GM19438 (cell line): ENCODE data around the gene DHTKD1.

Experiments used
- ATAC-seq: cut with Tn5 transposase; IDR thresholded peaks from one replicate; pipeline ENCODE4 v1.9.1; 2021; ENCODE audit warnings: low read depth; ENCODE audit not compliant: unreplicated experiment

The DHTKD1 gene, protein sequence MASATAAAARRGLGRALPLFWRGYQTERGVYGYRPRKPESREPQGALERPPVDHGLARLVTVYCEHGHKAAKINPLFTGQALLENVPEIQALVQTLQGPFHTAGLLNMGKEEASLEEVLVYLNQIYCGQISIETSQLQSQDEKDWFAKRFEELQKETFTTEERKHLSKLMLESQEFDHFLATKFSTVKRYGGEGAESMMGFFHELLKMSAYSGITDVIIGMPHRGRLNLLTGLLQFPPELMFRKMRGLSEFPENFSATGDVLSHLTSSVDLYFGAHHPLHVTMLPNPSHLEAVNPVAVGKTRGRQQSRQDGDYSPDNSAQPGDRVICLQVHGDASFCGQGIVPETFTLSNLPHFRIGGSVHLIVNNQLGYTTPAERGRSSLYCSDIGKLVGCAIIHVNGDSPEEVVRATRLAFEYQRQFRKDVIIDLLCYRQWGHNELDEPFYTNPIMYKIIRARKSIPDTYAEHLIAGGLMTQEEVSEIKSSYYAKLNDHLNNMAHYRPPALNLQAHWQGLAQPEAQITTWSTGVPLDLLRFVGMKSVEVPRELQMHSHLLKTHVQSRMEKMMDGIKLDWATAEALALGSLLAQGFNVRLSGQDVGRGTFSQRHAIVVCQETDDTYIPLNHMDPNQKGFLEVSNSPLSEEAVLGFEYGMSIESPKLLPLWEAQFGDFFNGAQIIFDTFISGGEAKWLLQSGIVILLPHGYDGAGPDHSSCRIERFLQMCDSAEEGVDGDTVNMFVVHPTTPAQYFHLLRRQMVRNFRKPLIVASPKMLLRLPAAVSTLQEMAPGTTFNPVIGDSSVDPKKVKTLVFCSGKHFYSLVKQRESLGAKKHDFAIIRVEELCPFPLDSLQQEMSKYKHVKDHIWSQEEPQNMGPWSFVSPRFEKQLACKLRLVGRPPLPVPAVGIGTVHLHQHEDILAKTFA

DNA sequence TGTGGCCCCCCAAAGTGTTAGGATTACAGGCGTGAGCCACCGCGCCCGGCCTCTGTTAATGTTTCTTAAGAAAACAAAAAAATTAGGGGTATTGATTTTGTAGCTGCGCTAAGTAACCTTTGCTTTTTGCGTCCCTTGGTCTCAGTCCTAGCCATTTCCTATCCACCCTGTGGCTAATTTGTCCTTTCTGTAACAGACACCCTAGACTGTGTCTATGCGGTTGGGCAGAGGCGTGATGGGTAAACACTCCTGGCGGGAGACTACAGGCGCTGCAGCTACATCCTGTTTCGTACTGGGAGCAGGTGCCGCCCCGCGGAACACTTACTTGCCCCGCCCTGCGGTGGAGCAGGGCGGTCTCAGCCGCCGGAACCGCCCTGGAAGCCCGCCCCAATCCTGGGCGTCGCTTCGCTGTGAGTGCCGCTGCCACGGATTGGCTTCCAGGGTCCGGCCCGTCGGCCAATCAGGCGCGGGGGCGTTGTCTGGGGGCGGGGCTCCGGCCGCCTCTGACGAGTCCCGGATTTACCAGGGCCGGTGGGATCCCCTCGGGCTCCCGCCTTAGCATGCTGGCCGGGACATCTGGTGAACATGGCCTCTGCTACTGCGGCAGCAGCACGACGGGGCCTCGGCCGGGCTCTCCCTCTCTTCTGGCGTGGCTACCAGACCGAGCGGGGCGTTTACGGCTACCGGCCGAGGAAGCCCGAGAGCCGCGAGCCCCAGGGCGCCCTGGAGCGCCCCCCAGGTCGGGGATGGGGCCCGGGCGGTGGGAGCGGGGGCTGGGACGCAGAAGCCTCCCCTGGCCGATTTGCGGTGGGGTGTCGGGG, at the start of gene DHTKD1:
TSS of gene DHTKD1 (plus strand) at position 506 of the 821 bp plus-strand sequence. CDS start at position 586, 80 bp downstream.
- peak; percentile 94 for ATAC-seq

DNA sequence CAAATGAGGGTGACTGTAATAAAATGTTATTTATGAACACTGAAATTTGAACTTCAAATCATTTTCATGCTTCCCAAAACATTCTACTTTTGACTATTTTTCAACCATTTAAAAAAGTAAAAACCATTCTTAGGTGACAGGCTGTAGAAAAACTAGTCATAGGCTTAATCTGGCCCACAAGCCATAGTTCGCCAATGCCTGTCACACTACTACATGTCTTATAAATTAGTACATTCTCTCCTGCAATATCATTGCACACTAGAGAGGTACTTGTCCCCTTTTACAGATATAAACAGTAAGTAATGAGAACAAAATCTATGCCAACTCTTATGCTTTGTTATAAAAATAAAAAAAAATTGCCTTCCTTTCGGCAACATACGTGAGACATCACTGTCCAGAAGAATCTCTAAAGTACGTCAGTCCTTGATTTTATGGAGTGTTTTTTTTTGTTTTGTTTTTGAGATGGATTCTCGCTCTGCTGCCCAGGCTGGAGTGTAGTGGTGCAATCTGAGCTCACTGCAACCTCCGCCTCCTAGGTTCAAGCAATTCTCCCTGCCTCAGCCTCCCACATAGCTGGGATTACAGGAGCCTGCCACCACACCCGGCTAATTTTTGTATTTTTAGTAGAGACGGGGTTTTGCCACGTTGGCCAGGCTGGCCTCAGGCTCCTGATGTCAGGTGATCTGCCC, 49.3 kb upstream of the DHTKD1 start:
- no peak for ATAC-seq

DNA sequence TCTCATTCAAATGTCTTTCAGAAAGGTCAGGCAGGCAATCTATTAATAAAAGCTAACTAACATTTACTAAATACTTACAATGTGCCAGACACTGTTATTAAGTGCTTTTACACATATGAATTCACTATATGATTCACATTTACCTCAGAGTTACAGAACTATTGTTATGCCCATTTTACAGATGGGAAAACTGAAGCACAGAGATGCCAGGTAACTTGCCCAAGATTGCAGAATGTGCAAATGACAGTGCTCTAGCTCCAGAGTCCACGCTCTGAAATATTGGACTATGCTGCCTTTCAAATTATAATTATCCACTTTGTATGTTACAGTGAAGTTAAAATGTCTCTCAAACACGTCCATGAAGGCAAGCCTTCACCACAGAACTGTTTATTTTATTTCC, 48.2 kb upstream of the DHTKD1 start:
- ATAC-seq = no peak

DNA sequence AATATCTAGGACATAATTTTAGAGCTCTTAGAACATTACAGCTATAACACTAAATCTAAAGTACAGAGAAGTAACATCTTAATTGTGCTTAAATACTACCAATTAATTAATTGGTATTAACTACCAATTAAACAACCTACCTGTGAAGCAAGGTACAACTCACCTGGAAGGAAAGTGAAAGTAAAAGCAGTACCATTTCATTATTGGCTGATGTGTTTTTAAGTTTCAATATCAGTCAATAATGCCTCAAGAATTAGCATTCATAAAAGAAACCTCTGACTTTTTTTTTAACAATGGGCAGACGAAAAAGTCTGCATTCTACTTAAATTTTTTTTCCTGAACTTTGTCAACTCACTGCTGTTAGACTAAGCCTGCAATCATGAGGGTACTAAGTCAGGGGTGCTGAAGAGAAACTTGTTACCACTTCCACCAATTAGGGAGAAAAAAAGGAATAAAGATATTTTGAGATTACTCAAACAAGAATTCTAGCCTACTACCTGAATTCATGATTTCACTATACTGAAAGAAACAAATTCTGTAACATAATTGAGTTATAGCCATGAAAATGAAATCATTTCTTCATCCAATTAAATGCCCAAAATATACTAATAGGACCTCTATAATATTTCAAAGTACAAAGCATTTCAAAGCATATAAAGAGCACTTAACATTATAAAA, 46.0 kb upstream of the DHTKD1 start:
- no peak for ATAC-seq

DNA sequence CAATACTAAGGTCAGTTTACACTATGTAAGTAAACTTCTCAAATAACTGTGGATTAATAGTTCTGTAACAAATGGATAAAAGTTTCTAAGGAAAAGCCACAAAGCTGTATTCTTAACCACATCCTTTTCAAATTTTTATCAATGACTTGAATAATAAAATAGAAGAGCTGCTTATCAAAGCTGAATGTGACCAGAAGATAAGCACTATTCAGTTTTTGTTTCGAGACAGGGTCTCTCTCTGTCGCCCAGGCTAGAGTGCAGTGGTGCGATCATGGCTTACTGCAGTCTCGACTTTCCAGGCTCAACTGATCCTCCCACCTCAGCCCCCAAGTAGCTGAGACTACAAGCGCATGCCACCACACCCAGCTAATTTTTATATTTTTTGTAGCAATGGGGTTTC, 43.2 kb upstream of the DHTKD1 start:
- no peak for ATAC-seq

DNA sequence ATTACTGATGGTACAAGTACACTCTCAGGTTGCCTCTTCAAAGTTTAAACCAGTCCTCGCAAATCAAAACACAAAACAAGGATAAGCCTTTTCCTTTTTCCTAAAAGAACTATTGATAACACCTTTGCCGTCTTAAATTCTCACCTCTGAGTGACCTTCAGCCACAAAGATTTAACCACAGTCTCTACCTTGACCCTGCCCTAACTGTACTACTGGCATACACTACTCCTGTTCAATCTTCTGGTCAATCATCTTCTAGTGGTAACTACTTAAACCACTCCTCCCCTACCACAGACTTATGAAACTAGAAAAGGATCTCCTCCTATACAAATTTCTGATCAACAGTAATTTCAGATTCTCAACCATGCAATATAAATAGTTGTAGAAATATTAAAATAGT, 41.2 kb upstream of the DHTKD1 start:
- peak; percentile 98 for ATAC-seq

DNA sequence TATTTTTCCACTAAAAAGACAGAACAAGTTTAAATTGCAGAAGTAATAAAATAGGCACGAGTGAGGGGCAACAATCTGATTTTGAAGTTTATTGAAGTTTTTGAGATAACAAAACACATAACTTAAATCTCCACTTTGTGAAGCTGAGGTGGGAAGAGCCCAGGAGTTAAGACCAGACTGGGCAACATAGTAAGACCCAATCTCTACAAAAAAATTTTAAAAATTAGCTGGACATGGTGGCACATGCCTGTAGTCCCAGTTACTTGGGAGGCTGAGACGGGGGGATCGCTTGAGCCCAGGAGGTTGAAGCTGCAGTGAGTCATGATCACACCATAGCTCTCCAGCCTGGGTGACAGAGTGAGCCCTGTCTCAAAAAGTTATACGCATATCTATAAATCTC, 37.4 kb upstream of the DHTKD1 start:
- ATAC-seq = no peak

DNA sequence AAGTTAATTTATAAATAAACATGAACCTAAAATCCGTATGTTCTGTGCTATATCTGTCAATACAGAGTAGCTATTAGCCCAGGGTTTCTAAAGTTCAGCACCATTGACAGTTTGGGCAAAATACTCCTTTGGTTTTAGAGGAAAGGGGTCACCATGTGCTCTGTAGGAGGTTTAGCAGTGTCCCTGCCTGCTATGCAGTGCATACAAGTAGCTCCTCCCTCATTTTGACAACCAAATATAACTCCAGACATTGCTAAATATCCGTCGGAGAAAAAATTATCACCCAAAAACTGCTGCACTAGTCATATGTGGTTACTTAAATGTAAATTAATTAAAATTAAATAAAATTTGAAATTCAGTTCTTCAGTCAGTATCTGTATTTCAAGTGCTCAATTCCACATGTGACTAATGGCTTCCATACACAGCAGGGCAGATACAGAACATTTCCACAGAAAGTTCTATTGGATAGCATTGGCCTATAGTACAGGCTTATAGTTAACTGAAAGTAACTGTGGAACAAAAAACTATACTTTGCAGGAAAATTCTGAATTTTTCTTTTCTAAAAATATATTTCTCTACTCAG, 32.6 kb upstream of the DHTKD1 start:
- no peak for ATAC-seq

DNA sequence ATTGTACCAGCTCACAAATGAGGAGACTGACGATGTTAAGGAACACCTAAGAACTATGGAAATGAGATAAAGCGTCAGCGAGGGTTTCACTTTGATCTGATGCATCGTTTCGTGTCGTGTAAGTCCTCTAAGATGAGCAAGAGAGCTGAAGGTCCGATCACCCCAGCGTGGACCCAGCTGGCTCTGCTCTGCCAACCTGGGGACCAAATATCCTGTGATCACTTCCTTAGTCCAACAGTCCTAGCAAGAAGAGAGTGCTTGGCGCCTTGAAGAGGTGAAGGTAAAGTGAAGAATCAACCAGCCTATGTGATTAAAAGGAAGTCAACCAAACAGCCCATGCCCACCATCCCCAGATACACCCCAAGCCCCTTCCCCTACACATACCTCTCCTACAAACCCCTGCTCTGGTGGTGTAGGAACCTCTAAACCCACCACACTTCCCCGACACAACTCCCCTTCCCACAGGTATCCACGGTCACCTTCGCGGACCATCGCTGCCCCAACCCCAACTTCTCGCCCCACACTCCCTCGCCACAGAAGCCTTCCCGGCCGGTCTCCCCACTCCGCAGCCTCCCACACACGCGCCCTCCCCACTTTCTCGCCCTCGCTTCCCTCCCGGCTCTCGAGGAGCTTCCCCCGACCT, 26.9 kb upstream of the DHTKD1 start:
- no peak for ATAC-seq

DNA sequence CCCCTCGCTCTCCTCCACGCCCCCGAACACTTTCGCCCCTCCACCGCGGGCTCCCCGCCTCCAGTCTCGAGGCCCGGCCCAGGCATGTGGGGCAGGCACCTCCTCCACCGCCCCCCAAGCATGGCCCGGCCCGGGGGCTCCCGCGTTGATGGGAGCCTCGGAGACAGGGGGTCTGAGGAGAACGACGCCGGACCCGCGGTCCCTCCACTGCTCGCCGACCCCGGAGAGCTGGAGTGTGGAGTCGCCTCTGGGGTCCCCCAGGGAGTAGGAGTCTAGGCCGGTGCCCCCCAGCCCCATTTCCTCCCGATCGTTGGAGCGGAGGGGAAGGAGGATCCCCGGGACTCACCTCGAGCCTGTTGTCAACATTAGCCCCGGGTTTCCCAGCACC, 26.4 kb upstream of the DHTKD1 start:
- peak; percentile 5 for ATAC-seq

DNA sequence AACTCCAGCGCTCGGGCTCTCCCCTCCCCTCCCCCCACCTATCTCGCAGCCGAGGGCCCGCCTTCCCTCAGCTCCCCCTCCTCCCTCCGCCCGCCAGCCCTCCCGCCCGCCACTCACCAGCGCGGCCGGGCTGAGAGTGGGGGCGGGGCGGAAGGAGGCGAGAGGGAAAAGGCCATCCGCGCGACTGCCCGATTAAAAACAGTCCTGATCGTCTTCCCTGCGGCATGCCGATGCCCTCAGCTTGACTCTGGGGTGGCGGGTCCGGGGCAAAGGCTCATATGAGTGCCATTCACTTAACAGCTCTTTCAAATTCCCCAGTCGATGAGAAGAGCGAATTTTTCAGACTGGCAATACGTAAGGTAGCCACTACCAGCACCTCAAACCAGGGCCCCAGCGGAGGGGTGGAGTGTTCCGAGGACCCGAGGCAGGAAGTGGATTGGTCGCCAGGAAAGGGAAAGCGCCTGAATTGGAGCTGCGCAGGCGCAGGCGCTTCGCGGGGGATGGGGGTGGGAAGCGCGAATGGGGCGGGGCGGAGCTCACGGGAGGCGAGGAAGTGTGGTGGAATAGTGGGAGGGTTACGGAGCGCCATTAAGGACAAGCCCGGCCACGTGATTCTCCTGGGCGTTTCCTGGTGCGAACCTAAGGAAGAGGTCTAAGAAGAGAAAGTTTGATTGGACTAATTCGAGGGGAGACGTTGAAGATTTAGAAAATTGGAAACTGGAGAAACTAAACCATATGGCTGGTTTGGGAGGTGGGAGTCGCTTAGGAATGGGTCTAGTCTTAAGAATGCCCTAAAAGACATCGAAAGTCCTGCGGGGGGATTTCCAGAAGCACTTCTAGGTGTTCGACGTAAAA, 25.7 kb upstream of the DHTKD1 start, which contains the start of gene UPF2:
TSS of gene UPF2 (minus strand) at position 13 of the 855 bp plus-strand sequence. CDS start 7,386 bp downstream, outside the sequence.
- ATAC-seq = peak; percentile 54

DNA sequence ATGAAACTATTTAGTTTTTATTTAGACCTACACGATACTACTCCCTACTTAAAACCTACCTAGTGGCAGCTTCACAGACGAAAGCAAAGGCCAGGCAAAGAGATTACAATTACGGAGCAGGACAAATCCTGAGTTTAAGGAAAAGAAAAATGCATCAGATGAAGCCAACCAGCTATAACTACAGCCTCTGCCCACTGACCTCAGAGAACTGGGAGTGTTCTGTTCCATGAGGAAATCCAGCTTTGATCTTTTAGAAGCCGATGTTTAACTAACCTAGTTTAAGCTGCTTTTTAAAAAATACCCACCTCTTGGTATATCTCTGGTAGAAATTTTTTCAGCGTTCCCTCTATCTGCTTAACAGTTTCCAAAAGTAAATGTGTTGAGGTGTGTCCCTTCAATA, 23.2 kb upstream of the DHTKD1 start:
- no peak for ATAC-seq

DNA sequence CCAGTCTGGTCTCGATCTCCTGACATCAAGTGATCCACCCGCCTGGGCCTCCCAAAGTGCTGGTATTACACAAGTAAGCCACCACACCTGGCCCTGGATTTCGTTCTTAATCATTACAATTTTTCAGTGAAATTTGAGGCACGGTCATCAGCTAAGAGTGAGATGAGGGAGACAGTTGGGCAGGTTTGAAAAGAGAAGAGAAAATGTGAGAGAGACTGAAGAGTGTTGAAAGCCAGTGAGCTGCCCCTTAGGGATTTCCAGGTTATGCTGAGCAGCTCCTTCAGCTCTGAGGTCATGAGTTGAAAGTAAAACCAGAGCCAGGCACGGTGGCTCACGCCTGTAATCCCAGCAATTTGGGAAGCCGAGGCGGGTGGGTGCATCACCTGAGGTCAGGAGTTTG, 20.2 kb upstream of the DHTKD1 start:
- ATAC-seq = no peak

DNA sequence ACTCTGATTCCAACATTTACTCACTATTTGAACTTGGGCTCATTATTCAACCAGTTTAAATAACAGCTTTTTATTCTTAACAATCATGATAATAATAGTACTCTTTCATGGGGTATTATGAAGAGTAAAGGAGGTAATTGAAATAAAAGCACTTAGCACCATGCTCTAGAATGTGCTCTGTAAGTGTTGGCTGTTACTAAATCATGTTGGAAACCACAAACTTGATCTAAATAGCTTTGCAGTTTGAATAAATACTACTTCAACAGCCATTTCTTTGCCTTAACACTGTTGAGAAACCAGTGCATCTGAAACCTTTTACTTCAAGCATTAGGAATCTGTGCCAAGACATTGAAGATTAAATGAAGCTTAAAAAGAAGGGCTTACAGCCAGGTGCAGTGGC, 18.2 kb upstream of the DHTKD1 start:
- no peak for ATAC-seq

DNA sequence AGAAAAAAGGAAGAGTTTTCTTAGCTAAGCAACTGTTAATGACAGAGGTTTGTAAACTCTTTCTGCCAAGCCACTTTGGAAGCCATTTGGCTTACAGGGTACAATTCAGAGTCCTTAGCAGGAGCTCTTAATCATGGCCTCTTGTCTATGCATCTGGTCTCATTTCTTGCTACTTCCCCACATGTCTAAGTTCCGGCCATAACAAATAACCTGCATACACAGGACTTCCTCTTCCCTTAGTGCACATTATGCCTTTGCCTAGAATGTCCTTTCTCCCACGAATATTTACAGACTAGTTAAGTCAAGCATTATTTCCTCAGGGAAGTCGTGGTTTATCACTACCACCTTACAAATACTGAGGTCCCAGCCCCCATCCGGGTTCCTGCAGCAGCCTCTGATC, 17.5 kb upstream of the DHTKD1 start:
- ATAC-seq = no peak

DNA sequence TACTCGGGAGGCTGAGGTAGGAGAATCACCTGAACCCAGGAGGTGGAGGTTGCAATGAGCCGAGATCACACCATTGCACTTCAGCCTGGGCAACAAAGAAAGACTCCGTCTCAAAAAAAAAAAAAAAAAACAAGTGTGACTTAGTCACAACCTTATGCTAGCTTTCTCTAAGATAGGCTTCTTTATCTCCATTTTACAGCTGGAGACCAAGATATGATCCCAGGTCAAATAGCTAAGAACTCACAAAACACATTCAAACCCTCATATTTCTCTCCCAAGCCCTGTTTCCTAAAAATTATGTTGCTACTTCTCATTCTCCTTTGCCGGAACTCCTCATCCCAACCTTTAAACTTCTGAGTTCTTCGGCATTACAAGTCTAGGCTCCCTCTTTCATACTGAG, 13.0 kb upstream of the DHTKD1 start:
- ATAC-seq = no peak

DNA sequence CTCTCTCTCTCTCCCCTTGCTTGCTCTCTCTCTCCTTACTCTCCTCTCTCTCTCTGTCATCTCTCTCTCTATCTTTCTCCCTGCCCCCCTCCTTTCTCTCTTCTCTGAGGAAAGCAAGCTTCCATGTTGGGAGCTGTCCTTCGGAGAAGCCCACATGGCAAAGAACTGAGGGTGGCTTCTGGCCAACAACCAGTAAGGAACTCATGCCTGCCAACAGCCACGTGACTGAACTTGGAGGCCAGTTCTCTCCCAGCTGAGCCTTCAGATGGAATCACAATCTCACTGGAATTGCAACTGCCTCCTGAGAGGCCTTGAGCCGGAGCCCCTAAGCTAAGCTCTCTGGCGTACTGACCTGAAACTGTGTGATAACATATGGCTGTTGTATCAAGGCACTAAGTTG, 12.0 kb upstream of the DHTKD1 start:
- ATAC-seq = no peak

DNA sequence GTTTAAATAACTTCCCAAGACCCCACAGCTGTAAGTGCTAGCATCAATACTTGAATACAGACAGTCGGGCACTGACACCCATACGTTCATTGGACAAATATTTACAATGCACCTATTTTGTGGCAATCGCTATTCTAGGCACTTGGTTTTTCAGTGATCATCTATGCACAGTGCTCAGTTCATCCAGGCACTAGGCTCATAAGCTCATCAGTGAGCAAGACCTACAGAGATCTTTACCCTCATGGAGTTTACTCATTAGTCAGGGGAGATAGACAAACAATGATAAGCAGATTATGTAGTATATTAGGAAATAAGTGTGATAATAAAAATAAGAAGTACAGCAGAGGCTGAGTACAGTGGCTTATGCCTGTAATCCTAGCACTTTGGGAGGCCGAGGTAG, 7.6 kb upstream of the DHTKD1 start:
- no peak for ATAC-seq
